Measurements from ENCODE around the gene COQ3. TPM values are rescaled to one million over a fixed set of nuclear protein-coding genes. Genes with fewer than 3 reads are reported as not detected.

Gene COQ3
- total and polyA plus RNA-seq, 12 donors = 22.4 to 41.5 (median 33.4) TPM

DNA sequence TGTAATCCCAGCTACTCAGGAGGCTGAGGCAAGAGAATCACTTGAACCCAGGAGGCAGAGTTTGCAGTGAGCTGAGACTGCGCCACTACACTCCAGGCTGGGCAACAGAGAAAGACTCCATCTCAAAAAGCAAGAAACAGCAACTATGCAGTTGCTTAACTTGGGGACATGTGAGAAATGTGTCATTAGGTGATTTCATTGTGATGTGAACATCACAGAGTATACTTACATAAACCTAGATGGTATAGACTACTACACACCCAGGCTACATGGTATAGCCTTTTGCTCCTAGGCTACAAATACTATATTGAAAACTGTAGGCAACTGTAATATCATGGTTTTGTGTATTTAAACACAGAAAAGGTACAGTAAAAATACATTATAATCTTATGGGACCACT, 3.3 kb upstream of the COQ3 start:
- Histone ChIP-seq H3K4me3 (no peak overlapping the region), H3K27me3 (no peaks in the 10 kb centered on the region), H3K27ac (no peak overlapping the region), H3K36me3 (peaks cover 0 to 54% (median 35%) of the 10 kb centered on the region in 9 donors), H3K4me1 (peaks cover 0 to 16% (median 6%) of the 10 kb centered on the region in 9 donors), H3K9me3 (no peaks in the 10 kb centered on the region)
- 42 to 47% methylated on average over 1 of the region's 1 CpG for WGBS, 2 donors
- DNase-seq (no peak), ATAC-seq (no peak)
- TF ChIP-seq, protein P1, sequence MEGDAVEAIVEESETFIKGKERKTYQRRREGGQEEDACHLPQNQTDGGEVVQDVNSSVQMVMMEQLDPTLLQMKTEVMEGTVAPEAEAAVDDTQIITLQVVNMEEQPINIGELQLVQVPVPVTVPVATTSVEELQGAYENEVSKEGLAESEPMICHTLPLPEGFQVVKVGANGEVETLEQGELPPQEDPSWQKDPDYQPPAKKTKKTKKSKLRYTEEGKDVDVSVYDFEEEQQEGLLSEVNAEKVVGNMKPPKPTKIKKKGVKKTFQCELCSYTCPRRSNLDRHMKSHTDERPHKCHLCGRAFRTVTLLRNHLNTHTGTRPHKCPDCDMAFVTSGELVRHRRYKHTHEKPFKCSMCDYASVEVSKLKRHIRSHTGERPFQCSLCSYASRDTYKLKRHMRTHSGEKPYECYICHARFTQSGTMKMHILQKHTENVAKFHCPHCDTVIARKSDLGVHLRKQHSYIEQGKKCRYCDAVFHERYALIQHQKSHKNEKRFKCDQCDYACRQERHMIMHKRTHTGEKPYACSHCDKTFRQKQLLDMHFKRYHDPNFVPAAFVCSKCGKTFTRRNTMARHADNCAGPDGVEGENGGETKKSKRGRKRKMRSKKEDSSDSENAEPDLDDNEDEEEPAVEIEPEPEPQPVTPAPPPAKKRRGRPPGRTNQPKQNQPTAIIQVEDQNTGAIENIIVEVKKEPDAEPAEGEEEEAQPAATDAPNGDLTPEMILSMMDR (IDR thresholded peaks at IDR 0.05) = no peak
- intact Hi-C loops (cut with DNase I) = no loop called here

DNA sequence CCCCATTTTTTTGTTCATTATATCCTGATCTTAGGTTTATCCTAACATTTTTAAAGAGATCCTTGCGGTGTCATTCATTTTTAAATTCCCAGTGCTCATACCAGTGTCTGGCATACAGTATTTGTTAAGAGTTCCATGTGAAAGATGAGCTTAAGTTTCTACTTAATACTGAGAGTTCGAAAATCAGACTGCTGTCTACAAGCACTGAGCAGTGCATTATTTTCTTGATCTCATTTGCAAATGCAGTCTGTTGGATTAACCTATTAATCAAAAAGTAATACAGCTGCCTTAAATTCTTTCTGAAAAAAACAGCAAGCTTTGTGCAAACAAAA, 663 bp downstream of the COQ3 start:
- intact Hi-C loops (cut with DNase I) = loop anchor here in 1 of 10 donors (5.0 kb wide), 1 partner anchor 34 kb away; the partner anchor contains the start of gene PNISR
- Histone ChIP-seq H3K27me3 (no peaks in the 10 kb centered on the region), H3K36me3 (peaks cover 0 to 15% (median 4%) of the 10 kb centered on the region in 9 donors), H3K4me3 (peak overlapping the region; percentile 66 to 91 (median 77)), H3K4me1 (peaks cover 0 to 16% (median 6%) of the 10 kb centered on the region in 9 donors), H3K27ac (peak overlapping the region; percentile 44 to 91 (median 86)), H3K9me3 (no peaks in the 10 kb centered on the region)
- WGBS, 2 donors = 16 to 20% methylated on average over 2 of the region's 2 CpGs
- ATAC-seq (peak in 5 of 8 donors; percentile 7 to 21 (median 13)), DNase-seq (no peak)
- TF ChIP-seq, protein P1 (IDR thresholded peaks at IDR 0.05) = no peak

DNA sequence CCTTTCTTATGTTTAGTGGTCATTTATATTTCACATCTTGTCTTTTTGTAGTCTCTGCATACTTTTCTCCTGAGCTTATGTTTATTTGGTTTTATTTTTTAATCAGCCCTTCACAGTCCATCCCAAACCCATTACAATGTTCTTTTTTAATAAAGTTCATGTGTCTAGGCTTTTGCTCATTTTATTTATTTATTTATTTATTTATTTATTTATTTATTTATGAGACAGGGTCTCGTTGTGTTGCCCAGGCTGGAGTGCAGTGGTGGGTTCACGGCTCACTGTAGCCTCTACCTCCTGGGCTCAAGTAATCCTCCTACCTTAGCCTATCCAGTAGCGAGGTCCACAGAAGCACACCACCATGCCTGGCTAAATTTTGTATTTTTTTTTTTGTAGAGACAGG, 3.1 kb downstream of the COQ3 start:
- no peak for ATAC-seq
- peaks cover 0 to 16% (median 6%) of the 10 kb centered on the region in 9 donors for H3K4me1 ChIP-seq
- H3K27me3 ChIP-seq = no peaks in the 10 kb centered on the region
- 92 to 93% methylated on average over 3 of the region's 3 CpGs for WGBS, 2 donors
- DNase-seq = no peak
- H3K27ac ChIP-seq = no peak overlapping the region
- H3K9me3 ChIP-seq = no peaks in the 10 kb centered on the region
- H3K36me3 ChIP-seq = no peaks in the 10 kb centered on the region
- no peak overlapping the region for H3K4me3 ChIP-seq
- intact Hi-C loops (cut with DNase I) = loop anchor here in 1 of 10 donors (5.0 kb wide), 1 partner anchor 36 kb away; the partner anchor contains the start of gene PNISR
- TF ChIP-seq, protein P1 (IDR thresholded peaks at IDR 0.05) = no peak

DNA sequence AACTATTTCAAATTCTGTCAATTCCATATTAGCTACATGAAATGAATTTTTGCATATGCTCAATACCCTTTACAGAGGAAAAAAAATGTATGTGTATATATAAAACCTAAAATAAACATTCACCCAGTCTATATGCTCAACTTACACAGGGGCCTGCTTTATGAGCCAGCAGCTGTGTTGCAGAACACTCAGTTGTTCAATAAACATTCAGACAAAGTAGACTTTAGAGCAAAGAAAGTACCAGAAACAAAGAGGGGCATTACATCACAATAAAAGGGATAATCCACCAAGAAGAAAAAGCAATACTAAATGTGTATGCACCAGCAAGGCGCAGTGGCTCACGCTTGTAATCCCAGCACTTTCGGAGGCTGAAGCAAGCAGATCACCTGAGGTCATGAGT, 9.5 kb downstream of the COQ3 start:
- no peak for ATAC-seq
- Histone ChIP-seq H3K9me3 (no peaks in the 10 kb centered on the region), H3K4me3 (no peak overlapping the region), H3K27ac (no peak overlapping the region), H3K36me3 (peaks cover 0 to 13% (median 0%) of the 10 kb centered on the region in 9 donors), H3K4me1 (no peaks in the 10 kb centered on the region), H3K27me3 (no peaks in the 10 kb centered on the region)
- TF ChIP-seq, protein P1 (IDR thresholded peaks at IDR 0.05) = no peak
- DNase-seq = no peak
- 96 to 99% methylated on average over 3 of the region's 3 CpGs for WGBS, 2 donors
- intact Hi-C loops (cut with DNase I) = no loop called here
